Measurements from ENCODE around the gene ANKRD30B. TPM values are rescaled to one million over a fixed set of nuclear protein-coding genes. Genes with fewer than 3 reads are reported as not detected.
"Not testable (repeated sequence)": the region's sequence is repeated elsewhere in the genome, so short reads cannot be mapped to it uniquely, and the experiment has no call there.

ANKRD30B gene
- total and polyA plus RNA-seq, 2 donors (not counting 3 experiments of a cell fraction or from before 2014, with no cell fraction given): not detected

DNA sequence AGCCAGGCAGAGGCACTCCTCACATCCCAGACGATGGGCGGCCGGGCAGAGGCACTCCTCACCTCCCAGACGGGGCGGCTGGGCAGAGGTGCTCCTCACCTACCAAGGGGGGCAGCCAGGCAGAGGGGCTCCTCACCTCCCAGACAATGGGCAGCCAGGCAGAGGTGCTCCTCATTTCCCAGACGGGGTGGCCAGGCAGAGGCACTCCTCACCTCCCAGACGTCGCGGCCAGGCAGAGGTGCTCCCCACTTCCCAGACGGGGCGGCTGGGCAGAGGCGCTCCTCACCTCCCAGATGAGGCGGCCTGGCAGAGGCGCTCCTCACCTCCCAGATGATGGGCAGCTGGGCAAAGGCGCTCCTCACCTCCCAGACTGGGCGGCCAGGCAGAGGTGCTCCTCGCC, 107.7 kb downstream of the ANKRD30B start:
- H3K9me1 ChIP-seq (replicated peaks; ENCODE audit: control insufficient read depth, extremely low read depth, insufficient read depth, low read length); H2AFZ ChIP-seq (ENCODE audit: low read depth, low read length); H3K9ac ChIP-seq (replicated peaks; ENCODE audit: extremely low read depth, insufficient read depth, low read length); POLR2A ChIA-PET; H3K79me2 ChIP-seq (ENCODE audit: control insufficient read depth, insufficient read depth, low read length); intact Hi-C loops (cut with micrococcal nuclease); FAIRE-seq; DNase-seq (ENCODE audit: low read depth, low spot score); H3K4me3 ChIP-seq (replicated peaks in 1 of 3; ENCODE audit: insufficient read depth in 1 of 3, low read depth in 1 of 3, low read length in 3 of 3); H3K36me3 ChIP-seq (ENCODE audit: control insufficient read depth in 2 of 2, extremely low read depth in 1 of 2, insufficient read depth in 2 of 2, low read length in 2 of 2); H3K4me1 ChIP-seq (ENCODE audit: control insufficient read depth, extremely low read depth, insufficient read depth, low read length); dilution Hi-C loops (cut with MboI; ENCODE audit: extremely low pct_ligation_motif_present, low sequenced_read_pairs); CTCF ChIA-PET; H3K9me3 ChIP-seq (replicated peaks; ENCODE audit: control insufficient read depth, insufficient read depth, low read length); H3K27me3 ChIP-seq (ENCODE audit: control insufficient read depth in 2 of 2, insufficient read depth in 2 of 2, low read length in 2 of 2); H3K27ac ChIP-seq (ENCODE audit: insufficient read depth, low read depth, low read length); H4K20me1 ChIP-seq (replicated peaks; ENCODE audit: control insufficient read depth, extremely low read depth, insufficient read depth, low read length); BruUV-seq (replicated peaks); H3K4me2 ChIP-seq (ENCODE audit: insufficient read depth, low read length): not testable (repeated sequence)

DNA sequence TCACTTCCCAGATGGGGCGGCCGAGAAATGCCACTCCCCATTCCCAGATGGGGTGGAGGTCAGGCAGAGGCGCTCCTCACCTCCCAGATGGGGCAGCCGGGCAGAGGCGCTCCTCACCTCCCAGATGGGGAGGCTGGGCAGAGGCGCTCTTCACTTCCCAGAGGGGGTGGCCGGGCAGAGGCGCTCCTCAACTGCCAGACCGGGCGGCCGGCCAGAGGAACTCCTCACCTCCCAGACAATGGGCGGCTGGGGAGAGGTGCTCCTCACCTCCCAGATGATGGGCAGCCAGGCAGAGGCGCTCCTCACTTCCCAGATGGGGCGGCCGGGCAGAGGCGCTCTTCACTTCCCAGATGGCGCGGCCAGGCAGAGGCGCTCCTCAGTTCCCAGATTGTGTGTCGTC, 108.3 kb downstream of the ANKRD30B start:
- dilution Hi-C loops (cut with MboI; ENCODE audit: extremely low pct_ligation_motif_present, low sequenced_read_pairs); BruUV-seq (replicated peaks); H3K4me2 ChIP-seq (ENCODE audit: insufficient read depth, low read length); H3K27ac ChIP-seq (ENCODE audit: insufficient read depth, low read depth, low read length); CTCF ChIA-PET; H3K36me3 ChIP-seq (ENCODE audit: control insufficient read depth in 2 of 2, extremely low read depth in 1 of 2, insufficient read depth in 2 of 2, low read length in 2 of 2); FAIRE-seq; POLR2A ChIA-PET; H4K20me1 ChIP-seq (replicated peaks; ENCODE audit: control insufficient read depth, extremely low read depth, insufficient read depth, low read length); H3K4me1 ChIP-seq (ENCODE audit: control insufficient read depth, extremely low read depth, insufficient read depth, low read length); H3K9me3 ChIP-seq (replicated peaks; ENCODE audit: control insufficient read depth, insufficient read depth, low read length); H3K4me3 ChIP-seq (replicated peaks in 1 of 3; ENCODE audit: insufficient read depth in 1 of 3, low read depth in 1 of 3, low read length in 3 of 3); DNase-seq (ENCODE audit: low read depth, low spot score); H3K9ac ChIP-seq (replicated peaks; ENCODE audit: extremely low read depth, insufficient read depth, low read length); intact Hi-C loops (cut with micrococcal nuclease); H3K9me1 ChIP-seq (replicated peaks; ENCODE audit: control insufficient read depth, extremely low read depth, insufficient read depth, low read length); H3K27me3 ChIP-seq (ENCODE audit: control insufficient read depth in 2 of 2, insufficient read depth in 2 of 2, low read length in 2 of 2); H3K79me2 ChIP-seq (ENCODE audit: control insufficient read depth, insufficient read depth, low read length); H2AFZ ChIP-seq (ENCODE audit: low read depth, low read length): not testable (repeated sequence)

DNA sequence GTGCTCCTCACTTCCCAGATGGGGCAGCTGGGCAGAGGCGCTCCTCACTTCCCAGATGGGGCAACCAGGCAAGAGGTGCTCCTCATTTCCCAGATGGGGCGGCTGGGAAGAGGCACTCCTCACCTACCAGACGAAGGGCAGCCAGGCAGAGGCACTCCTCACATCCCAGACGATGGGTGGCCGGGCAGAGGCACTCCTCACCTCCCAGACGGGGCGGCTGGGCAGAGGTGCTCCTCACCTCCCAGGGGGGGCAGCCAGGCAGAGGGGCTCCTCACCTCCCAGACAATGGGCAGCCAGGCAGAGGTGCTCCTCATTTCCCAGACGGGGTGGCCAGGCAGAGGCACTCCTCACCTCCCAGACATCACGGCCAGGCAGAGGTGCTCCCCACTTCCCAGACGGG, 110.5 kb downstream of the ANKRD30B start:
- intact Hi-C loops (cut with micrococcal nuclease); H3K9me3 ChIP-seq (replicated peaks; ENCODE audit: control insufficient read depth, insufficient read depth, low read length); H3K4me2 ChIP-seq (ENCODE audit: insufficient read depth, low read length); POLR2A ChIA-PET; BruUV-seq (replicated peaks); H3K9me1 ChIP-seq (replicated peaks; ENCODE audit: control insufficient read depth, extremely low read depth, insufficient read depth, low read length); H3K27me3 ChIP-seq (ENCODE audit: control insufficient read depth in 2 of 2, insufficient read depth in 2 of 2, low read length in 2 of 2); H4K20me1 ChIP-seq (replicated peaks; ENCODE audit: control insufficient read depth, extremely low read depth, insufficient read depth, low read length); H3K4me1 ChIP-seq (ENCODE audit: control insufficient read depth, extremely low read depth, insufficient read depth, low read length); FAIRE-seq; dilution Hi-C loops (cut with MboI; ENCODE audit: extremely low pct_ligation_motif_present, low sequenced_read_pairs); H3K4me3 ChIP-seq (replicated peaks in 1 of 3; ENCODE audit: insufficient read depth in 1 of 3, low read depth in 1 of 3, low read length in 3 of 3); H3K27ac ChIP-seq (ENCODE audit: insufficient read depth, low read depth, low read length); CTCF ChIA-PET; H3K9ac ChIP-seq (replicated peaks; ENCODE audit: extremely low read depth, insufficient read depth, low read length); DNase-seq (ENCODE audit: low read depth, low spot score); H2AFZ ChIP-seq (ENCODE audit: low read depth, low read length); H3K36me3 ChIP-seq (ENCODE audit: control insufficient read depth in 2 of 2, extremely low read depth in 1 of 2, insufficient read depth in 2 of 2, low read length in 2 of 2); H3K79me2 ChIP-seq (ENCODE audit: control insufficient read depth, insufficient read depth, low read length): not testable (repeated sequence)

DNA sequence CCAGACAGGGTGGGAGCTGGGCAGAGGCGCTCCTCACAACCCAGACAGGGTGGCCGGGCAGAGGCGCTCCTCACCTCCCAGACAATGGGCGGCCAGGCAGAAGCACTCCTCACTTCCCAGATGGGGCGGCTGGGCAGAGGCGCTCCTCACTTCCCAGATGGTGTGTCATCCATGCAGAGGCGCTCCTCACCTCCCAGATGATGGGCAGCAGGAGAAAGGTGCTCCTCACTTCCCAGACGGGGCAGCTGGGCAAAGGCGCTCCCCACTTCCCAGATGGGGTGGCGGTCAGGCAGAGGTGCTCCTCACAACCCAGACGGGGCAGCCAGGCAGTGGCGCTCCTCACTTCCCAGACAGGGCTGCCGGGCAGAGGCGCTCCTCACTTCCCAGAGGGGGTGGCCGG, 112.0 kb downstream of the ANKRD30B start:
- CTCF ChIA-PET; H3K9ac ChIP-seq (replicated peaks; ENCODE audit: extremely low read depth, insufficient read depth, low read length); H3K79me2 ChIP-seq (ENCODE audit: control insufficient read depth, insufficient read depth, low read length); H3K9me1 ChIP-seq (replicated peaks; ENCODE audit: control insufficient read depth, extremely low read depth, insufficient read depth, low read length); H3K36me3 ChIP-seq (ENCODE audit: control insufficient read depth in 2 of 2, extremely low read depth in 1 of 2, insufficient read depth in 2 of 2, low read length in 2 of 2); FAIRE-seq; intact Hi-C loops (cut with micrococcal nuclease); H3K4me1 ChIP-seq (ENCODE audit: control insufficient read depth, extremely low read depth, insufficient read depth, low read length); H3K4me3 ChIP-seq (replicated peaks in 1 of 3; ENCODE audit: insufficient read depth in 1 of 3, low read depth in 1 of 3, low read length in 3 of 3); H3K9me3 ChIP-seq (replicated peaks; ENCODE audit: control insufficient read depth, insufficient read depth, low read length); BruUV-seq (replicated peaks); H4K20me1 ChIP-seq (replicated peaks; ENCODE audit: control insufficient read depth, extremely low read depth, insufficient read depth, low read length); DNase-seq (ENCODE audit: low read depth, low spot score); H3K27ac ChIP-seq (ENCODE audit: insufficient read depth, low read depth, low read length); POLR2A ChIA-PET; H3K27me3 ChIP-seq (ENCODE audit: control insufficient read depth in 2 of 2, insufficient read depth in 2 of 2, low read length in 2 of 2); dilution Hi-C loops (cut with MboI; ENCODE audit: extremely low pct_ligation_motif_present, low sequenced_read_pairs); H2AFZ ChIP-seq (ENCODE audit: low read depth, low read length); H3K4me2 ChIP-seq (ENCODE audit: insufficient read depth, low read length): not testable (repeated sequence)

All from endothelial cell of umbilical vein (primary cell).